ENCODE data around the gene FAM20A.

FAM20A gene

GRCh38 chr17:68616334-68616733, 15.2 kb upstream of the FAM20A start:
- TF ChIP-seq, protein P1, sequence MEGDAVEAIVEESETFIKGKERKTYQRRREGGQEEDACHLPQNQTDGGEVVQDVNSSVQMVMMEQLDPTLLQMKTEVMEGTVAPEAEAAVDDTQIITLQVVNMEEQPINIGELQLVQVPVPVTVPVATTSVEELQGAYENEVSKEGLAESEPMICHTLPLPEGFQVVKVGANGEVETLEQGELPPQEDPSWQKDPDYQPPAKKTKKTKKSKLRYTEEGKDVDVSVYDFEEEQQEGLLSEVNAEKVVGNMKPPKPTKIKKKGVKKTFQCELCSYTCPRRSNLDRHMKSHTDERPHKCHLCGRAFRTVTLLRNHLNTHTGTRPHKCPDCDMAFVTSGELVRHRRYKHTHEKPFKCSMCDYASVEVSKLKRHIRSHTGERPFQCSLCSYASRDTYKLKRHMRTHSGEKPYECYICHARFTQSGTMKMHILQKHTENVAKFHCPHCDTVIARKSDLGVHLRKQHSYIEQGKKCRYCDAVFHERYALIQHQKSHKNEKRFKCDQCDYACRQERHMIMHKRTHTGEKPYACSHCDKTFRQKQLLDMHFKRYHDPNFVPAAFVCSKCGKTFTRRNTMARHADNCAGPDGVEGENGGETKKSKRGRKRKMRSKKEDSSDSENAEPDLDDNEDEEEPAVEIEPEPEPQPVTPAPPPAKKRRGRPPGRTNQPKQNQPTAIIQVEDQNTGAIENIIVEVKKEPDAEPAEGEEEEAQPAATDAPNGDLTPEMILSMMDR (IDR thresholded peaks at IDR 0.05; ENCODE audit: low read depth, low read length) = no peak
- no peak overlapping the region for H3K4me3 ChIP-seq (ENCODE audit: low read depth, low read length)

DNA sequence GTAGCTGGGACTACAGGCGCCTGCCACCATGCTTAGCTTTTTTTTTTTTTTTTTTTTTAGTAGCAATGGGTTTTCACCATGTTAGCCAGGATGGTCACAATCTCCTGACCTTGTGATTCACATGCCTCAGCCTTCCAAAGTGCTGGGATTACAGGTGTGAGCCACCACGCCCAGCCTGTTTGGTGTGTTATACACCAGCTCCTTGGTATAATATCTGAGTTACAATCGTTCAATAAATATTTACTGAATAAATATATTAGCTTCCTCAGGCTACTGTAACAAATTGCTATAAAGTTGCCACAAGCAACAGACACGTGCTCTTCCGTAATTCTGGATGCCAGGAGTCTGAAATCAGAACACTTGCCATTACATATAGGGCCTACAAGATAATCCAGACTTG, 13.6 kb upstream of the FAM20A start:
- no peak overlapping the region for H3K4me3 ChIP-seq (ENCODE audit: low read depth, low read length)
- TF ChIP-seq, protein P1 (IDR thresholded peaks at IDR 0.05; ENCODE audit: low read depth, low read length) = no peak

DNA sequence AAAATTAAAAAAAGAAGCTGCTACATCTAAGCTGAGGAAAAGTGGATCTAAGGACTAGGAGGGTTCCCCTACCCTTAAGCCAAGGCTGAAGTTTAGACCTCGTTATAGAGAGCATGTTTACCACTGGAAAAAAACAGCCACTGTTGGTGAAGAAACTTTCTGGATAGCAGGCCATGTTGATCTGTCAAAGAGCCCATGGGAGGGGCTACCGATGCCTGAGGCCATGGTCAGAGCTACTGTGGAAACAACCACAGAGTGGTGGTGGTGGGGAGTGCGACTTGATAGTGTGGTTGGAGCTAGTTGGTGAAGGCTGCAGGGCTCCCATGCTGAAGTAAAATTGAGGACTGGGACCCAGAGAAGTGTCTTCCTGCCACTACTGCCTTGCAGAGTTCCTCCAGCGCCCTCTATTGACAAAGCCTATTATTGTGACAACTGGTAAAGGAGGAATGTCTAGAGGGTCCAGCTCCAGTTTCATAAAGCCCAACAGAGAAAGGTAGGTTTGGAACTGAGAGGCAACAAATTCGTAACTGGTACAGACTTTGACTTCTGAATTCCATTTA, 12.7 kb upstream of the FAM20A start:
- no peak overlapping the region for H3K4me3 ChIP-seq (ENCODE audit: low read depth, low read length)
- TF ChIP-seq, protein P1 (IDR thresholded peaks at IDR 0.05; ENCODE audit: low read depth, low read length) = peak; percentile 36; the same call in 1 of the 2 replicates

- TF ChIP-seq, protein P1 (IDR thresholded peaks at IDR 0.05; ENCODE audit: low read depth, low read length) = no peak
- H3K4me3 ChIP-seq (ENCODE audit: low read depth, low read length) = no peak overlapping the region
Observed at GRCh38 chr17:68612923-68613292, 11.7 kb upstream of the FAM20A start.

DNA sequence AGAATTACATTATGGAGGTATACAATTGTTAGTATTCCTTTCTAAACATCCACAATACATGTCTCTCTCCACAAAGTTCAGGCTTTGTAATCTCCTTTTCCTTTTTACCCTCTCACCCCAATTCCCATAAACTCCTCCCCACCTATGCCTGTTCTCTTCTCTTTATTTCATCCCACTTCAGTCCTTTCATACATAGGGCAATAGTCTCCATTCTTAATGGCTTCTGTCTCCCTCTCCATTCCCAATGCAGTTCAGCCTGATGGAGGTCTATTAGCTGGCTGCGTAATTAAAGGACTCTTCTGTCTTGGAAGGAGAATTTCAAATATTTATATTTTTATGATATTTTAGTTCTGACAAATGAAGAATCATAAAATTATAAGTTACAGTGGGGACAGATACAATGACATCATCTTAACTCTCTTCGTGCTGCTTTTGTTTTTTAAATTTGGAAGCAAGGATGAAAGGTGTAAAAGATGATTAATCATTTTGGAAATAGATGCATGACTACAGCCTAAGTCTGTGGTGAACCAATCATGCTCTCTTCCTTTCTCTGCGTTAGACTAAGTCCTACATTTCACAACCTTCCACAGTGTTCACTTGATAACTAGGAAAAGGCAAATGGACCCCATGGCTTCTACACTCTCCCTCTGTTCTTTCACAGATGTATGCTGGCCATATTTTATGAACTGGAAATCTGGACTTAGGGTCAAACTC, 11.2 kb upstream of the FAM20A start:
- TF ChIP-seq, protein P1 (IDR thresholded peaks at IDR 0.05; ENCODE audit: low read depth, low read length) = no peak
- no peak overlapping the region for H3K4me3 ChIP-seq (ENCODE audit: low read depth, low read length)

- TF ChIP-seq, protein P1 (IDR thresholded peaks at IDR 0.05; ENCODE audit: low read depth, low read length) = no peak
- H3K4me3 ChIP-seq (ENCODE audit: low read depth, low read length) = no peak overlapping the region
Observed at GRCh38 chr17:68611353-68612208, 10.4 kb upstream of the FAM20A start.

DNA sequence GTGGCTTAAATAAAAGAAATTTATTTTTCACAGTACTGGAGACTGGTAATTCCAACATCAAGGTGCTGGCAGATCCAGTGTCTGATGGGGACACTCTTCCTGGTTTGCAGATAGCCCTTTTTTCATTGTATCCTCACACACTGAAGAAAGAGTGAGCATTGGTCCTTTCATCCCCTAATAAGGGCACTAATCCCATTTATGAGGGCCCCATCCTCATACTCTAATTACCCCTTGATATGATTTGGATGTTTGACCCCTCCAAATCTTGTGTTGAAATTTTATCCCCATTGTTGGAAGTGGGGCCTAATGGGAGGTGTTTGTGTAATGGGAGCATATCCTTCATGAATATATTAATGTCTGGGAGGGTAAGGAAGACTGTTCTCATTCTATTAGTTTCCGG, 9.4 kb upstream of the FAM20A start:
- TF ChIP-seq, protein P1 (IDR thresholded peaks at IDR 0.05; ENCODE audit: low read depth, low read length) = no peak
- no peak overlapping the region for H3K4me3 ChIP-seq (ENCODE audit: low read depth, low read length)

Data from WI38 (cell line).